NCI-H1436 (cell line): ENCODE measurements around the gene LRRC47.
A peak's percentile ranks its signal among the peaks of the same experiment; 100 is the strongest.

Experiments
- DNase-seq: peaks from one replicate; lab custom pipeline; 2025; lab: John Stamatoyannopoulos, UW

The LRRC47 gene

DNA sequence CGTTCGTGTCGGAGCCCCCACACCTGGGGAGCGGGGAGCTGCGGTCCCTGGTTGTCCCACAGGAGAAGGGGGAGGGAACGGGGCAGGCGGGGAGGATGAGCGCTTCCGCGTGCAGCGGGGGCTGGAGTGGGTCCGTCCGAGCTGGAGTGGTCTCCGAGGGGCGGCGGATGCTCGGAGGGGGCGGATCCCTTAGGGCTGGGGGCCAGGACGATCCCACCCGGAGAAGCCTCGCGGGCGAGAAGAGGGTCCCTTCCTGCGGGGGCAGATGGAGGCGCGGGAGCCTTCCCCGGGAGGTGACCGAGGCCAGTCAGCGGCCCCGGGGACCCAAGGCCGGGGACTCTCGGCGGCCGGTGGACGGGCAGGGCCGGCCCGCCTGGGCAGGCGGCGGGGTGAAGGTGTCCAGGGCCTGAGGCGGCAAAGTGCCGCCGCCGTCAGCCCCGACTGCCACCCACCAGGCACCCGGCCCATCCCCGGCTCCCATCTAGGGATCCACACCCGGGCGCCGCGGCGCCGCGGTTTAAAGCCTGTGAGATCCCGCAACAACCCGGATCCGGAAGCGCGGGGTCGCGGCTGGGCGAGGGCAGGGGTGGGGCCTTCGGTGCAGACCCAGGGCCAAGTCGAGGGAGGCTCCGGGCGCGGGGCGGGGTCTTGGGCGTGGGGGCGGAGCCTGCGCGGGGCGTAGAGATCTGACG lies 49.3 kb downstream of the LRRC47 start:
- peak; percentile 86 for DNase-seq

DNA sequence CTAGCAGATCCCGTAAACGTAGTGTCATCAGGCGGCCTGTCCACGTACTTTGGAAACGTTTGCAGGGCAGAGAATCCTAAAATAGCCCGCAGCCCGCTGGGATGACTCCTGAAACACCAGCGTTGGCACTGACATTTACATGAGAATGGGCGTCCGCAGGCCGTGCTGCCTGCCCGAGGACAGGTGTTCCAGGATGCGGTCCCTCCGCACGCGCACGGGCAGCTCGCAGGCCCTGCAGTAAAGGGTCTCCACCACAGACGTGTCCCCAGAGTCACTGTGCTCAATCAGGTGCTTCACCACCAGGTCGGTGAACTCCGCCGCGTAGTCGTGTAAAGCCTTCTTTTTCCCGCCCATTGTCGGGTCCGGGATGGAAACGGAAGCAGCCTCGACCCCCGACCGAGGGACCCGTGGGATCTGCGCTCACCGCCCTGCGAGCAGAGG lies 49.9 kb downstream of the LRRC47 start:
- DNase-seq, result no peak

DNA sequence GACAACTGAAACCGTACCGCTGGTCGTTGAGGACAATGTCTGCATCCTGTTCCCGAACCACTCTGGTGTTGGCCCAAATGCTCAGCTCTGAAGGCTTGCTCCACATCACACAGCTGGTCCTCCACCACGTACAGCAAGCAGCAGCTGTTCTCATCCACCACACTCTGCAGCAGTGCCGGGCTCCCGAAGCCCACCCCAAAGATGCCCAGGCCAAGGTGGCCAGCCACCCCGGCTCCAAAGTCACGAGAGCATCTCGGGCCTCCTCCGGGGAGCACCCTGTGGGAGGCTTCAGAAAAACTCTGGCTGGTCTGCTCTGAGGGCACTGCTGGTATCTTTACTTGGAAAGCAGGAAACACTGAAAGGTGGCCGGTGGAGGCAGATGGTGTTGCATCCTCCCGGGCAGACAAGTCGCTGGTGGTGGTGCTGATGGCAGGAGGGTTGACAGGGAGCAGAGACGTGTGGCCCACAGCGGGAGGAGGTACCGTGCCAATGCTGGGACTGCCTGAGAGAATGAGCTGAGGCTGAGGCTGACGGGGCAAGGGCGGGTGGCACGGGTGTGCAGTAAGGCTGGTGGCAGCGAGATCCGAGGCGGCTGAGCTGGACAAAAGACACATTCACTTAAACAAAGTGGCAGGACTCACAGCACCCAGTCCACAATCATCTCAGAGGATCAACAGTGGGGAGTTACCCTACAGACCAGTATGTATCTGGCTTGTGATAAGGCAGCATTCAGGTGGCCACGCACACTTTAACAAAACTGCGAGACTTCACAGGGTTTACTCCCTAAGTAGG lies 50.5 kb downstream of the LRRC47 start:
- DNase-seq, result no peak

- DNase-seq, result no peak
These were observed 51.2 kb downstream of the LRRC47 start for GRCh38 chr1:3745071-3745470.

GRCh38 chr1:3744646-3745045 lies 51.7 kb downstream of the LRRC47 start:
- no peak for DNase-seq

DNA sequence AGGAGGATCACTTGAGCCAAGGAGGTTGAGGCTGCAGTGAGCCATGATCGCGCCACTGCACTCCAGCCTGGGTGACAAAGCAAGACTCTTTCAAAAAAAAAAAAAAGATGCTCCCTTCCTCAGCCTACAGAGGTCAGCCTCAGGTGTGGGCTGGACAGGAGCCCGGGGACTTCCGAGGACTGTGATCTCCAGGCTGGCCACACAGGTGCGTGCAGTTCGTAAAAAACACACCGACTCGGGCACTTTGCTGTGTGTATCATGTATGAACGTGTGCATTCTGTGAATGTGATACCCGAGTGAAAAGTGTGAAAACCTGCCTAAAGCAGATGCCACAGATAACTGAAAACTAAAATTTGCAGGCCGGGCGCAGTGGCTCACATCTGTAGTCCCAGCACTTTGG lies 52.5 kb downstream of the LRRC47 start:
- no peak for DNase-seq

DNA sequence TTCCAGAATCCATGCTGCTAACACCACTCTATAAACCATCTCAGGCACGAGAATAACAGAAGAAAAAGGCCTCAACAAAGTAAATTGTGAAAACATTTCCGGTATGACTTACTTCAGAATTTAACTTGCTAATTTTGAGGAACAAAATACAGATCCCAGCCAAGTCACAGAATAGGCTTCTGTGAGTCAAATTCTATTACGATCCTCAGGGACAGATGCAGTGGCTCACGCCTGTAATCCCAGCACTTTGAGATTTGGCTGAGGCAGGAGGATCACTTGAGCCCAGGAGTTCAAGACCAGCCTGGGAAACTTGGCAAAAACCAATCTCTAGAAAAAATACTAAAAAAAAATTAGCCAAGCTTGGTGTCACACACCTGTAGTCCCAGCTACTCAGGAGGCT lies 52.9 kb downstream of the LRRC47 start:
- DNase-seq, result no peak

GRCh38 chr1:3742439-3743298 lies 53.6 kb downstream of the LRRC47 start:
- DNase-seq, result no peak

GRCh38 chr1:3741566-3742438 lies 54.5 kb downstream of the LRRC47 start:
- no peak for DNase-seq

DNA sequence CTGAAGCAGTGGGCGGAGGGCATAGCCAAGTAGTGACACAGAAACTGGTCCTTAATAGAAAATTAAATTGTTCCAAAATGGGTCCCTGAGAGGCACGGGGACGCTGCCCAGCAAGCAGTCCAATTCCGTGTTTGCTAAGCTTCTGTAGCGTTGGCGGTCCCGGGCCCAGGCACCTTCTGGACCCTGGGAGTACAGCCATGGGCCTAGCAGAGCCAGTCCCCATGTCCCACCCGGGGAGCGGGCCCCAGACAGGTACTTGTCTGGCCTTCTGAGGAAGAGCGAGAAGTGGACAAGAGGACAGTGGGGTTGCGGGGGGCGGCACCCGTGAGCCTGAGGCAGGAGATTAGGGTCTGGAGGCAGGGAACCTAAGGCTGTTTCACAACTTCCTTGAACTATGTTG lies 55.5 kb downstream of the LRRC47 start:
- DNase-seq, result no peak

DNA sequence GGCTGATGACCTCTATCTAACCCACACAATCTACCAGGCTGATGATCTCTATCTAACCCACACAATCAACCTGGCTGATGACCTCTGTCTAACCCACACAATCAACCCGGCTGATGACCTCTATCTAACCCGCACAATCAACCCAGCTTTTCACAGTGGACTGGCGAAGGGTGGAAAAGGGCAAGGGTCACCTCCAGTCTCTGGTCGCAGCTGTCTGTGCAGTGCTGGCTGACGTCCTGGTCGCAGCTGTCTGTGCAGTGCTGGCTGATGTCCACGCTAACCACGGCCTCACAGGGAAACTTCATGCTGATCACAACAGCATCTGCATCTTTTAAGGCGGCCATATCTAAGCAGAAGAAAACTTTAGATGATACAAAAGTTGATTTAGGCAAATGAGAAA lies 56.3 kb downstream of the LRRC47 start:
- DNase-seq, result no peak

GRCh38 chr1:3738943-3739342 lies 57.4 kb downstream of the LRRC47 start:
- DNase-seq, result no peak

DNA sequence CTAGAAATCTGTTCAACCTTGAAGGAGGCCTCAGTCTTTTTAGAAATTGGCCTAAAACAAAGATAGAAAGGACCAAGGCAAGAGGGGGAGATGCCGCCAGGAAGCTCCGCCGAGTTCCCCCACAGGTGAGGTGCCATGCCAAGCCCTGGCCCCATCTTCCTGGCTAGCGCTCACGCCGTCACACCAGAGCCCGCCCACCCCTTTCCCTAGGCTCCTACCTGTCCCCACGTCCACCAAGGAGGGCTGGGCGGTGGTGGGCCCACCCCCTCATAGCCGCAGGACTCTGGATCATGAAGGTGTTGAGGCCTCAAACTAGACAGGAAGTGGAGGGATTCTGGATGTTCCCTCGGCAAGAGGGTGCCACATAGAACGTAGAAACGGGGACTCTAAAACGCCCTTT lies 59.6 kb downstream of the LRRC47 start:
- DNase-seq, result no peak

GRCh38 chr1:3736131-3736561 lies 60.2 kb downstream of the LRRC47 start:
- no peak for DNase-seq

- DNase-seq, result no peak
These were observed 60.6 kb downstream of the LRRC47 start for GRCh38 chr1:3735688-3736087.

DNA sequence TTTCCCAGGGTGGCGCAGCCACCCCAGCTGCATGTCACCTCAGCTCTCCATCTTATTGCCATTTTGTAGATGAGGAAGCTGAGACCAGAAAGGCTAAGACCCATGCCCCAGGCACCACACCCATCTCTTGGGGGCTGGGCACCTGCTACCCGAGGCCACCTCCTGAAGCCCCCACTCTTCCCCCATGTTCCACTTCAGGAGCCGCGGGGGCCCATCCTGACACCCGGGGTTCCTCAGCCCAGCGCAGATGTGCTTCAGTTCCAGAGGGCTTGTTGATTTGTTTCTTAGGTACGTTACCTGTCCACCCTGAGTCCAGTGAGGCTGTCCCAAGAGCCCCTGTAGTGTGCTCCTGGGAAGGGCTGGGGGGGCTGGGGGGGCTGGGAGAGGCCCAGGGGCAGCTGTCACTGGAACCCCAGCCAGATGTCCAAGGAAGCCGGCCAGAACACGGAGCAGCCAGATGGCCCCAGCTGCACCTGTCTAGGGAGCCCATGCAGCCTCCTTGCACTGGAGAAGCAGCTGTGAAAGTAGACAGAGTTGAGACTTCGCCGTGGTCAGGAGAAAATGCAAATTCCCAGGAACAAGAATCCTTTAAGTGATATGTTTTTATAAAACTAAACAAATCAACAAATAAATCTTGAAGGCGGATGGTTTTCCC lies 61.1 kb downstream of the LRRC47 start:
- no peak for DNase-seq

DNA sequence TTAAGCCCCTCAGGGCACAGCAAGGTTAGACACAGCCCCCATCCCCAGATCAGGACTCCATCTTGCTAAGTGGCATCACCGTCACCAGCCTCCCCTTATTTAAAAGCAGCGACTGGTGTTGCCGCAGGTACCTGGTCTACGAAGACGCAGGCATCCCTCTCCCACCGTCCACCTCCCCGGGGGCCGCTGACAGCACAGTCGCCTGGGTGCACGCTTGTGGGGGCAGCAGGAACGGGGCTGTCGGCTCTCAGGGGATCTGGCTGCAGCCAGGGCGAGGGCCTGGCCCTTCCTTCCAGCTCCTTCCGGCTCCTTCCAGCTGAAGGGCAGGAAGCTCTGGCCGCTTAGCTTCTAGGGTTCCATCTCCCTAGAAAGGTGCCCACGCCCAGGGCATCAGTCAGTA lies 61.7 kb downstream of the LRRC47 start:
- no peak for DNase-seq

DNA sequence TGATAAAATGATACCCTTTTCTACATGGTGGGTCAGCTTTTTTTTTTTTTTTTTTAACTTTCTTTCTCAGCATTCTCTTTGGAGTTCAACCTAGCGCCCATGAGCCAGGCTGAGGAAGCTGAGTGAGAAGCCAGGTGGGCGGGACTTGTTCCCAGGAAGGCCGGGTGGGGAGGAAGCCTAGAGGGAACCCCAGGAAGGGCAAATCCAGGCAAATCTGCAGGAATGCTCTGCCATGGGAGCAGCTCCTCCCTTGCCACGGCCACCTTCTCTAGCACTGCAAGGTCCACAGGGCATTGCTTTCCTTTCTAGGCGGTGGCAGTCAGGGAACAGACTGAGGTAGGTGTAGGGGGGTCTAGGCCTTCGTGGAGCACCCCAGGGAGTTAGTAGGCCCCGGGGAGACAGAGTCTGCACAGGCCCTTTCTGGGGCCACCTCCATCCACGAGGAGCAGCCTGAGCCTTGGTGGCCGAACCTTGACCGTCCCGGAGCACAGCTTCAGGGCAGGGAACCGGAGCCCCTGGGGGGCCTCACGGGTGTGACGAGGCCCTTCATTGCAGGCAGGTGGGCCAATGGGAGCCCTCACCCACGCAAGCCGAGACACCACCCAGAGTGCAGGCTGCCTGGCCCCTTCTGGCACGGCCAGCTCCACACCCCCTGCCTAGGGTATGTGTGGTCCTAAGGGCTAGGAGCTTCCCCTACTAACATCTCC lies 62.3 kb downstream of the LRRC47 start:
- DNase-seq, result no peak

- no peak for DNase-seq
These were observed 63.0 kb downstream of the LRRC47 start for GRCh38 chr1:3733094-3733882.
